HG02970 (cell line): ENCODE measurements around the gene PSKH1.

Experiments
- ATAC-seq: cut with Tn5 transposase; IDR thresholded peaks from one replicate; pipeline ENCODE4 v1.9.1; 2021; ENCODE audit warnings: mild to moderate bottlenecking, moderate library complexity, moderate number of reproducible peaks; ENCODE audit not compliant: unreplicated experiment, low FRiP score

Gene PSKH1

GRCh38 chr16:67953641-67954375 is 60.8 kb downstream of the PSKH1 start:
- ATAC-seq = no peak

DNA sequence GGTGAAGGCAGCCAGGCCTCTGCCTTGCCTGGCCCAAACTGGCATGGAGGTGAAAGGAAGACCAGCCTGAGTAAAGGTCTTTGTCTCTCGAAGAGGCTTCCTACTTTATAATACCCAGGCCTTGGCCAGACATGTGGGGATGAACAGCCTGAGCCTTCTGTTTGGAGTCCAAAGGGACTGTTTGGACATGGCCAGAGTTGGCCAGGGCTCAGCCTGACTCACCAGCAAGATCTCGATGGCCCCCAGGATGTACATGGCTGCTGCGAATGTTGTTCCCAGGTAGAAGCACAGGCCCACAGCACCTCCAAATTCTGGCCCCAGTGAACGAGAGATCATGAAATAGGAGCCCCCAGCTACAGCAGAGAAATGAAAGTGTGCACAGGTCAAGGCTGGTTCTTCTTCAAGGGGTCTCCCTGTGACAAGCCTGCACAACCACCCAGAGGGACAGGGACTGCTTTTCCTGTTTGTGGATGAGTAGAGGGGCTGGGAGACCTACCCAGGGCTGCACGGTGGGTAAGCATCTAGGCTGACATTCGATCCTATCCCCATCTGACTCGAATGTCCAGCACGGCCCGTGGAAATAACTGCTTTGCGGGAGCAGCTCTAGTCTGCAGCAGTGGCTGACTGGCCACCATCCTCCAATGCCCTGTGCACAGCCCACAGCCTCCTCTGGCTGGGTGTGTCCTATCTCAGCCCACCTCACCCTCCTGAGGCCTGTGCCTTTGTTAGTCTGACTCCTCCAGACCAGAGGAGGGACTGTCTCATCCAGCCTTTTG is 61.6 kb downstream of the PSKH1 start:
- ATAC-seq = no peak

DNA sequence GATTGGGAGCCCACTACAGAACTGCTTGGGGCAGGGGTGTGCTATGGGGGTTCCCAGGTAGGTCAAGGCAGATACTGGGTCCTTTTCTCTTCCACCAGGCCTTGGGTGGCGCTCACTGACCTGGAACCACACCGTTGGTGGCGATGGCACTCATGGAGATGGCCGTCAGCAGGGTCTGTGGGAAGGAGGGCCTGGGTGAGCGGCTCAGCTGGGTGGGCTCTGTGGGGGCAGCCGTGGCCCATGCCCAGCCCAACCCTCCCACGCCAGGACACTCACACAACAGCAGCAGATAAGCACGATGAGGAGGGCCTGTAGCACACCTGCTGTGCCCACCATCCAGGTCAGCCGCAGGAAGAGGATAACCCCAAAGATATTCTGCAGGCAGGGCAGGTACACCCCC is 64.6 kb downstream of the PSKH1 start:
- no peak for ATAC-seq

GRCh38 chr16:67959536-67960329 is 66.7 kb downstream of the PSKH1 start:
- no peak for ATAC-seq

GRCh38 chr16:67961551-67961957 is 68.5 kb downstream of the PSKH1 start:
- no peak for ATAC-seq

DNA sequence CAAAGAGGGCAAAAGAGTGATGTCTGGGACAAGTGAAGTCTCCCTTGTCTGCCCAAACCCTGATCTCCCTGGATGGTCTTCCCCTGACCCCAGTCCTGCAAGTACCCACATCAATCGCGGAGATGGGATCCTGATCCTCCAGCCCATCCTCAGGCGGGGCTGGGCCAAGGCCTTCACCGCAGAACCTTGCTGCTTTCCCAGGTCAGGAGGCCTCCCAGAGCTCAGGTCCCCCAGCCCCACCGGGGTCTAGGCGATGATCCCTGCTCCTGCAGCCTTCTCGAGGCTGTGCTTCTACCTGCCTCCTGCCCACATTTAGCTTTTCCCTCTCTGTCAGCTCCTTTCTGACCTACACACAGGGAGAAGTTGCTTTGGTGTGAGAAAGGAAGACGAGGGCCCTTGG is 69.1 kb downstream of the PSKH1 start:
- no peak for ATAC-seq

DNA sequence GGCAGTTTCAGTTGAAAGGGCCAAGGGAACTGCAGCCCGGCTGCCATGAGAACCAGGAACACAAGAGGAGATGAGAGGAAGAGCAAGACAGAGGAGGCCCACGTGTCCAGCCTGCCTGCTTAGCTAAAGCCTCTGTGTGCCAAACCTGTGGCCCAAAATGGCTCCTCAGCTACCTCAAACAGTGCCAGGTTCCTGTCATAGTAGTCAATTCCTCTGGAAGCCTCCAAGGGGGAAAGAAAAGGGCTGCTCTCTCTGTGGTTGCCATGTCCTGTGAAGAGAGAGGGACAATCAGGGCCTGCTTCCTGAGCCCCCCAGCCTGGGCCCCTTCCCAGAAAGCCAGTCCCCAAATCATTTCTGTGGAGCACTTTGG is 70.2 kb downstream of the PSKH1 start:
- no peak for ATAC-seq

DNA sequence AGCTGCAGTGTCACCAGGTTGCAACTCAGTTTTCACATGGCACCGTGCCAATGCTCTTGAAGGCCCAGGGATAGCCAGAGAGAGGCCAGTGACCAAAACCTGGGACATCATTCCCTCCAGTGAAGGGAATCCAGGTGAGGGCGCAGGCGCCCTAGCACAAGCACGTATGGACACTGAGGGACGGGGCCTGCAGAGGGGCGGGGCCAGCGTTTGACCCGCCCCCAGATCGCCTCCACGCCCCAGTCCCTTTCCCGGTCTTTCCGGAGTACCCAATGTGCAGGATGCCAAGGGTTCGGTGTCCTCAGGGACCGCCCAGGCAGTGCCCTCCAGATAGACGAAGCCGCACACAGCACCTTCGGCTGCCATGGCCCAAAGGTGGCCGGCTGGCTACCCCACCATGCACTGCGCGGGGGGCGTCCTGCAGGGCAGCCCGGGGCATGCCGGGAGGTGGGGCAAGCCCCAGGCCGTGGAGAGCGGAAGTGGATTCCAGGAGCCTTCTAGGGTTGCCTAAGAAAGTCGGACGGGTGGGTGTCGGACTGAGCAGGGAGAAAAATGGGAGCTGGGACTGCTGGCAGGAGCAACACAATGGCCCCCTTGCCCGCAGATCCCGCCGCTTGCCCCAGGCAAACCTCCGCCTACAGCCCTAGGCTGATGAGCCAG is 70.7 kb downstream of the PSKH1 start:
- ATAC-seq = no peak

DNA sequence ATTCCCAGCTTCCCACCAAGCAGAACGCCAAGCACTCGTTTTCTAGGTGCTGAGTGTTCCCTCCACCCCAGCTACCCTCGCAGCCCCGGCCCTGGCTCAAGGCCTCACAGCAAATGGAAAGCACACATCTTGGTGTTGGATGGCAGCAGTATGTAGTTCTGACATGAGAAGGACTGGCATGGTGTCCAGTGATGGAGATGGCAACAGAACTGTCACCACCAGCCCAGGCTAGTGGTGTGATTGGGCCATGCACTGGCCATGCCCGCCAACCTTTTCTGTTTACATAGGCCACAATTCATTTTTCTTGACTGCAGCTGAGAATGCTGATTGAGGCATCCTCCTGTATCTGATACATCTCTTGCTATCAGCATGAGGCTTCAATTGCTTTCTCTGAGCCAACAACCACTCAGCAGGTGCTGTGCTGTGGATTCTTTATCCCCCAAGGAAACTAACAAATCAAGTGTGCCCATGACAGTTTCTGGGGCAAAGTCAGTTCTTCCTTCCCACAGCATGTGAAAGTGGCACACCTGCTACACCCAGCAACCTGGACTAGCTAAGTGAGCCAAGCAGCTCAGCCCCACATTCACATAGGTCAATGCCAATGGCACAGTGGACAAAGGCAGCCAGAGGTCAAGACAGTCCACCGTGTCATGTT is 71.5 kb downstream of the PSKH1 start:
- ATAC-seq = no peak

GRCh38 chr16:67965668-67966548 is 72.9 kb downstream of the PSKH1 start:
- ATAC-seq = no peak

- ATAC-seq = no peak
These were observed 73.6 kb downstream of the PSKH1 start for GRCh38 chr16:67966549-67967182.

GRCh38 chr16:67967183-67967957 is 74.3 kb downstream of the PSKH1 start:
- ATAC-seq = no peak

- ATAC-seq = peak; percentile 15
These were observed 74.9 kb downstream of the PSKH1 start for GRCh38 chr16:67967958-67968399.

- peak; percentile 60 for ATAC-seq
These were observed 75.6 kb downstream of the PSKH1 start, which contains the start of gene SLC12A4 for GRCh38 chr16:67968400-67969253. TSS of gene SLC12A4 (minus strand) at chr16:67968637. CDS start at chr16:67968553, 84 bp downstream.

GRCh38 chr16:67969254-67970039 is 76.4 kb downstream of the PSKH1 start:
- ATAC-seq = no peak

GRCh38 chr16:67971111-67971510 is 78.1 kb downstream of the PSKH1 start:
- no peak for ATAC-seq
